WTC11 (cell line): ENCODE results near the gene INO80E.

Experiments
- CTCF ChIP-seq: fragments of 200-600 bp; IDR thresholded peaks from 2 replicates; pipeline ENCODE4 v1.8.0; 2022; ENCODE audit warnings: antibody characterized with exemption
- HMGXB4 ChIP-seq: sonication (generic); formaldehyde crosslinking; IDR thresholded peaks from 2 replicates; pipeline ENCODE4 v1.8.1; 2023; ENCODE audit warnings: mild to moderate bottlenecking, moderate library complexity, missing genetic modification reagents

GRCh38 chr16:29962344-29962994 lies 33.6 kb upstream of the INO80E start:
- no peak for TF ChIP-seq CTCF
- TF ChIP-seq HMGXB4 (CRISPR knock-in tag), result no peak
